ENCODE data around the gene STK33.
"Not testable (repeated sequence)": the region's sequence is repeated elsewhere in the genome, so short reads cannot be mapped to it uniquely, and the experiment has no call there.

The STK33 gene

GRCh38 chr11:8533332-8533731 lies 60.7 kb downstream of the STK33 start:
- no peak for DNase-seq

- DNase-seq, result no peak
Measured at GRCh38 chr11:8532475-8532874, 61.6 kb downstream of the STK33 start.

DNA sequence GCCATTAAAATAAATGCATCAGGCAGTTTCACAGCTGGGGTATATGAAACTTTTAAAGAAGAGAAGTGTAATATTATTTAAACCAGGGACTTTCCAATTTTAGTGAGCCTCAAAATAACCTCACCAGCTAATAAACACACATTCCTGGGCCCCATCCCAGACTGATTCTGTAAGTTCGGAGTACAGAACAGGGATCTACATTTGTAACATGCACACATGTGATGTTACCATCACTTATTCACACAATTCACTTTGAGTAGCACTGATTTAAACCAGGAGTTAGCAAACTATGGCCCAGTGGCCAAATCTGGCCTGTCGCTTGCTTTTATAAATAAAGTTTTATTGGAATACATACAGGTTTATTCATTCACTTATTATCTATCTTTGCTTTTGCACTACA lies 62.0 kb downstream of the STK33 start:
- no peak for DNase-seq

GRCh38 chr11:8531312-8531711 lies 62.7 kb downstream of the STK33 start:
- no peak for DNase-seq

DNA sequence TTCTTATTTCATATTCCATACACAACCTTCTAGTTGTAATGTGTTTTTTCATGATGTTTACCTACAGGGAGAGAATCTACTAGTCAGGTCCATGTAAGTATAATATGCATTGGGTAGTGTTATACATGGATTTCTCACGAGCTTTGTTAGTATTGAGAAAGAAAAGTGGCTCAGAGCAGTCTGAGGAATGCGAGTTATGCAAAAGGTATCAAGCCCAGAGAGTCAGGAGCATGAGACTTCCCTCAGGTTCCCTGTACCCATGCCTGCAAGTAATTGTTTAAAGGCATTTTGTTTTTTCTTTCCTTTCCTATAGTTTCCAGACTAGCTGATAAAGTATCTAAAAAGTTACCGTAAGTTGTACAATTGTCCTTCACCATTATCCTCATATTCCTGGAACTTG lies 66.1 kb downstream of the STK33 start:
- DNase-seq, result no peak

GRCh38 chr11:8523396-8523795 lies 70.6 kb downstream of the STK33 start:
- DNase-seq, result no peak

GRCh38 chr11:8512547-8512946 lies 81.5 kb downstream of the STK33 start:
- DNase-seq, result no peak

DNA sequence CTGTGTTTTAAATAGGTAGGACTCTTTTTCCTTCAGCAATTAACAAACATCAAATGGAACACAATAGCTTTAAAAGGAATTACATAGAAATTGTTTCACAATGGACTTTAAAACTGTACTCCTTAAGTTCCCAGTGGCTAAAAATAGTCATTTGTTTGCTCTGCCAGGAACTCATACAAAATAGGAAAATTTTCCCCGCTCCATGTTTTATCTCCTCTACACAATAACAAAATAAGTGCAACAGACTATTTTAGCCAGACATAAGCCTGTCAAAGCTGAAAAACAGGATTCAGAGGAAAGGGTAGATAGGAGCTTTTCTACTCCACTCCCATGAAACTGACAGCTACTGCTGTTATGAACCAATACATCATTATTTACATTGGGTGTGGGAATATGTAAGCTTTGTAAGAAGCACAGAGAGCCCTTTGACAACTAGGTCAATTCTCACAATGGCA lies 90.1 kb downstream of the STK33 start:
- DNase-seq, result no peak

- no peak for DNase-seq
Measured at GRCh38 chr11:8501836-8502235, 92.2 kb downstream of the STK33 start.

DNA sequence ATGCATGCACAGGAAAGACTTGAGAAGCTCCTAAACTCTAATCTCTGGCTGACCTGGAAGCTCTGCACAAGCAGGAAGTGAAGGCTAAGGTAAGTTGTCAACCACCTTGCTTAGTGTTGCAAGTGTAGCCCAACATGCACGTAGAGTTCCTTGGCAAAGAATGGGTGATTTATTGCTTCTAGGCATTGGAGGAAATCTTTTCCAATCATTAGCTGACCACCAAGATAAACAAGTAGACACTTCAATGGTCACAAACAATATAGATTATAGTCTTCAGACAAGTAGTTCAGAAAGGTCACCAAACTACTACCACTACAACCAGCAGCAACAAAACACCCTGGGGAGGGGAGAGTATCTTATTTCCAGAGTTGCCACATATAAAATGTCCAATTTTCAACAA lies 105.6 kb downstream of the STK33 start:
- no peak for DNase-seq

DNA sequence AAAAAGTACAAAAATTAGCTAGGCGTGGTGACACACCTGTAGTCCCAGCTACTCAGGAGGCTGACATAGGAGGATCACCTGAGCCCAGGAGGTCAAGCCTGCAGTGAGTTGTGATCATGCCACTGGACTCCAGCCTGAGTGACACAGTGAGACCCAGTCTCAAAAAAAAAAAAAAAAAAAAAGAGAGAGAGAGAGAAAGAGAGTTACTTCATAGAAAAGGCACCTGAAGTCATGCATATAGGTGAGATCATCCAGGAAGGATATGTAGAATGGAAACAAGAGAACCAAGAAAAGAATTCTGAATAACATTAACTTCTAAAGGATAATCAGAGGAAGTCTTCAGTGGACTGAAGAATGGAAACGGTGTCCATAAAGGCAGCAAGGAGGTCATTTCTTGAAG lies 106.8 kb downstream of the STK33 start:
- no peak for DNase-seq

DNA sequence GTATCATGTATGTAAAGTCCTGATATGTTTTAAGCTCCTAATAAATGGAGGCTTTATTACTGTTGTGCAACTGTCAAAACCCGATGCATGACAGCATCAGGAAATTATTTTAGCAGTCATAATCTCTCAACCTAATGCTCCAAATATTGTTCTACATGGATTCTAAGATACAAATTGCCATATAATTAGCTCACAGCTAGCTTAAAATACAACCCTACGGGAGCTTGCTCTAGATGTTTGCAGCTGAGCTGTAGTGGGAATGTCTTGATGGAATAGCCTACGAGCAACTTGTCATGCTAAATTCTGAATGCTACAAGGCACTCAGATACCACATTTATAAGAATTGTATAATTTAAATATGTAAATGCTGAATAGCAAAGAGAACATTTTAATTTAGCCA lies 109.8 kb downstream of the STK33 start:
- DNase-seq, result no peak

DNA sequence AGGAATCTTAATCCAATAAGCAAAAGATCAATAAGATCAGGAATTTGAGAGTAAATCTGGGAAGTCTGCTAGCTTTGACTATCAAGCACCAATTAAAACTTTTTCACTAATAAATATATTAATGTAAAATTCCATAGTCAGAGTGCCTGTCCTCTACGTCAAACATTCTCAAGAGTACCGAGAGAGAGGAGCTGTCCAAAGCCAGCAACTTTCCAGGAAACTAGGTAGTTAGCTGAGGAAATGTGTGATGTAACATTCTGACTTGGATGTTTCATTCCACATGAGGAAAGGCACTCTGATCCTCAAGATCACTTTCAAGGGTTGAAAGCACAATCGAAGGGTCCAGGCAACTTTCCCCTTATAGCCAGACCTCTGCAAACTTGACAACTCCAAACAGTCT lies 113.2 kb downstream of the STK33 start:
- DNase-seq, result no peak

DNA sequence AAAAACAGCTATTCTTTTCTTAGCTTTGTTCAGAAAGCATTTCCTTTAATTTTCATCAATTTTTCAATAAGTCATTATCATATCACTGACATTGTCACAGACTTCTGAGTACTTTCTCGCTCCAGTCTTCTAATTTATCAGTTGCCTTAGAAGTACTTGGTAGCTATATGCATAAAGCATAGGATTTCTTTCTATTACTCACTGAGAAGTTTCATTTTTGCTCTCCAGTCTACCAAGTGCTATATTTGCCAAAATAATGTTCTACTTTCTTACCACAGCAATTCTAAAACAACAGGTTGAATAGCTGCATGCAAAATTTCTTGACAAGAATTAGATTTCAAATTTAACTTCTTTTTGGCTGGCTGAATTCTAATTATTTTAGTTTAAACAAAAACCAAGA lies 116.3 kb downstream of the STK33 start:
- DNase-seq, result no peak

DNA sequence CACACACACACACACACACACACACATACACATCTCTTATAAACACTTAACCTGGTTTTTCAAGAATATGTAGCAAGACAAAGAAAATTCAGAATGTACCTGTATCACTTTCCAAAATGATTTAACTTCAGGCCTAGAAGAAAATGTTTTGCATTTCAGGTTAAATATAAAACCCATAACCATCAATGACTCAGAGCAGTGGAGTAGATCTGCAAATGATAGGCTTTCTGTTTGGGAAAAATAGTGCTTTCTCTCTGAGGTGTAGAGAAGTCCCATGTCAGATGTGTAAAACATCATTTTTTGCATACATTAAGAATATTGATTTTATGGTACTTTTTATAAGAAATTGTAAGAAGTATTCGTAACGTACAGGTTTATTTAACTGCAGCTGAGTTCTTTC lies 116.9 kb downstream of the STK33 start:
- DNase-seq, result no peak

- DNase-seq, result not testable (repeated sequence)
Measured at GRCh38 chr11:8467806-8468205, 126.2 kb downstream of the STK33 start.

GRCh38 chr11:8467356-8467755 lies 126.7 kb downstream of the STK33 start:
- not testable (repeated sequence) for DNase-seq

DNA sequence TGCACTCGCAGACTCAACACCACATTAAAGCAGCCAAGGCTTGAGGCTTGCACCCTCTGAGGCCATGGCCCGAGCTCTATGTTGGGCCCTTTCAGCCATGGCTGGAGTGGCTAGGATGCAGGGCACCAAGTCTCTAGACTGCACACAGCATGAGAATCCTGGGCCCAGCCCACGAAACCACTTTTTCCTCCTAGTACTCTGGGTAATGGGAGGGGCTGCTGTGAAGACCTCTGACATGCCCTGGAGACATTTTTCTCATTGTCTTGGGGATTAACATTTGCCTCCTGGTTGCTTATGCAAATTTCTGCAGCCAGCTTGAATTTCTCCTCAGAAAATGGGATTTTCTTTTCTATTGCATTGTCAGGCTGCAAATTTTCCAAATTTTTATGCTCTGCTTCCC lies 127.1 kb downstream of the STK33 start:
- not testable (repeated sequence) for DNase-seq

GRCh38 chr11:8459711-8460399 lies 134.2 kb downstream of the STK33 start:
- no peak for DNase-seq

- no peak for DNase-seq
Measured at GRCh38 chr11:8442301-8442700, 151.7 kb downstream of the STK33 start.

DNA sequence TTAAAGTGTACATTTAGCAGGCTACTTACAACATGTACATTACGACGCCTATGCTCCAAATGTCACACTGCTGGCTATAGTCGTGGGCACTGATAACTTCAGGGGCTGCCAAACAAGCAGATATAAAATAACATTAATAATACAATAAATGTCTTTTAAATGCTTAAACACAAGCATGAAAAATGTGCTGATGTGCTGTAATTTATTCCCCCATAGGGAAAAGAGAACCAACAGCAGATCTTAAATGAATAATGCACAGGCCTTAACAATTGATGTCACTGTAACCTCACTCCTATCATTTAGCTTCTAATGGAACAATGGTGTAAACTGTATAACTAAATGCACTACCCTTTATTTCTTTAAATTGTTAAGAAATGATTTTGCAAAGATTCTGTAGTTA lies 153.4 kb downstream of the STK33 start:
- DNase-seq, result no peak

DNA sequence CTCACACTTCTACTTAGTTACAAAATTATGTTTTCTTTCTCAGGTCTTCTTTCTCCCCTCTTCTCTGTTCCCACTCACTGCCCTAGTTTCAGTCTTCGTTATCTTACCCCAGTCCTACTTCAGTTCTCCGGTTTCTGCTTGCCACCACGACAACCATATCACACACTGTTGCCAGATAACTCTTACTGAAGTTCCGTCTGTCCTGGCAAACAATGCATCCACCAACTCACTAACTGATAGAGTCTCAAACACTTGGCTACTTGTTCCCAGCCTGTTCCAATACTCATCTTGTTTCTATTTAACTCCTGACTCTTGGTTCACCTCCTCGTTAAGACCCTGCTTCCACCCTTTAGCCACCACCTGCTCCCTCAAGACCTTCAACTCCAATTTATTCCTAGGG lies 164.5 kb downstream of the STK33 start:
- no peak for DNase-seq

GRCh38 chr11:8426076-8426475 lies 168.0 kb downstream of the STK33 start:
- DNase-seq, result no peak

- DNase-seq, result no peak
Measured at GRCh38 chr11:8415195-8415594, 178.8 kb downstream of the STK33 start.

DNA sequence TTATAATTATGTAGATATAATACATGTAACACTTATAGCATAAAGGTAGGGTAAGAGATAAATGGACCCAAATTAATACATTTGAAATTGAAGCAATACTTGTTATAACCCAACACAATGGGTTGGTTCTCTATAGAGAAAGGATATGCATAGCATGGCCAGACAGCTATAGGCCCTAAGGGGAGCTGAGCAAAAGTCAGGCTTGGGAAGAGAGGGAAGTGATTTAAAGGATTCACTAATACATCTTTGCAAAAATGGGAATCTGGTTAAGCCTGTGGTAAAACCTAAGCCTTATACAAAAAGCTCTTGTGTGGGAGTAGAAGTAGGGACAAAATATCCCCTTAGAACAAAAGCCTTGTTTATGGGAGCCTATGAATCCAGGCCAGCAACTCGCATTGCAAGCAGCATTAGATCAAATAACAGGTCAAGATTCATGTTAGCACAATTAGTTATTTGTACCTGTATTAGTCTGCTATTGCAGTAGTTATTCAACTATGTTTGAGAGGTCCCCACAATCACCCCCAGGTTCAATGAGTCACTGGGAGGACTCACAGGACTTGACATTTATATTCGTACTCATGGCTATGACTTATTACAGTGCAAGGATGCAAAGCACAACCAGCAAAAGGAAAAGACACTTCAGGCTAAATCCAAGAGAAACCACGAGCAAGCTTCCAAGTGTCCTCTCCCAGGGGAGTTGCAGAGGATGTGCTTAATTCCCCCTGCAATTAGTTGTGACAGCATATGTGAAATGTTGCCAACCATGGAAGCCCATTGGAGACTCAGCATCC lies 185.7 kb downstream of the STK33 start:
- no peak for DNase-seq

All from stimulated activated CD4-positive, alpha-beta T cell treated with anti-CD3 and anti-CD28 coated beads, Interleukin-4, amount 100 ng/mL, for 1 hour (primary cell).